ENCODE measurements around the gene RAB1B. TPM values are rescaled to one million over a fixed set of nuclear protein-coding genes. Genes with fewer than 3 reads are reported as not detected.
"Not testable (repeated sequence)": the region's sequence is repeated elsewhere in the genome, so short reads cannot be mapped to it uniquely, and the experiment has no call there.

RAB1B gene
- total RNA-seq, 1 donor from 2014 or later = 120 TPM

DNA sequence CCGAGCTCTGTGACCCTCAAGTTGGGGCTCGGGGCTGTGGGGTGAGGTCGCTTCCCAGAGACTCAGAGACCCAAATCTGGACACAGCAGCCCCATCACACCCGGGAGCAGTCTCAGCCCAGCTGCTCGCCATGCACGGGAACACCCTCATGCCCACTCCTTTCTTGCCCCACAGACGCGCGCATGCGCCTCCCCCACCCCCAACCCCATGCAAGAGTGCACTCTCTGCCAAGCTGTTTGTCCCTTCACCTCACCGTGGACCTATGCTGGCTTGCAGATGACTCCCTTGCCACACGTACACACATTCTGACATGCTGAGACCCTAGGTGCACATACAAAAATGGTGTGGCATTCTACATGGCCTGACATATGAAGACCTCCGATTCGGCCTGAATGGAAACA, 48.9 kb downstream of the RAB1B start:
- H3K4me3 ChIP-seq (ENCODE audit: insufficient read depth, low read depth, low read length) = no peak overlapping the region
- peak overlapping the region; percentile 64 for H2AFZ ChIP-seq (ENCODE audit: low read depth, low read length)
- peak overlapping the region; percentile 84 for H3K27ac ChIP-seq (ENCODE audit: low read depth, low read length)
- H3K79me2 ChIP-seq (ENCODE audit: insufficient read depth, low read length) = peaks cover 32% of the 10 kb centered on the region
- peaks cover 32% of the 10 kb centered on the region for H3K4me1 Mint-ChIP-seq (ENCODE audit: low read depth, unreplicated experiment)
- no peaks in the 10 kb centered on the region for H3K27me3 ChIP-seq (ENCODE audit: insufficient read depth, low read length)
- peak overlapping the region; percentile 88 for H3K27ac Mint-ChIP-seq (ENCODE audit: unreplicated experiment)
- H3K4me3 Mint-ChIP-seq (ENCODE audit: unreplicated experiment) = peak overlapping the region; percentile 64
- H3K27me3 Mint-ChIP-seq (ENCODE audit: low read depth, unreplicated experiment) = peaks cover 2% of the 10 kb centered on the region
- FAIRE-seq = no peak
- peak overlapping the region; percentile 81 for H3K4me2 ChIP-seq (ENCODE audit: low read length)
- H3K36me3 ChIP-seq (ENCODE audit: insufficient read depth, low read length) = no peaks in the 10 kb centered on the region
- TF ChIP-seq, protein P1, sequence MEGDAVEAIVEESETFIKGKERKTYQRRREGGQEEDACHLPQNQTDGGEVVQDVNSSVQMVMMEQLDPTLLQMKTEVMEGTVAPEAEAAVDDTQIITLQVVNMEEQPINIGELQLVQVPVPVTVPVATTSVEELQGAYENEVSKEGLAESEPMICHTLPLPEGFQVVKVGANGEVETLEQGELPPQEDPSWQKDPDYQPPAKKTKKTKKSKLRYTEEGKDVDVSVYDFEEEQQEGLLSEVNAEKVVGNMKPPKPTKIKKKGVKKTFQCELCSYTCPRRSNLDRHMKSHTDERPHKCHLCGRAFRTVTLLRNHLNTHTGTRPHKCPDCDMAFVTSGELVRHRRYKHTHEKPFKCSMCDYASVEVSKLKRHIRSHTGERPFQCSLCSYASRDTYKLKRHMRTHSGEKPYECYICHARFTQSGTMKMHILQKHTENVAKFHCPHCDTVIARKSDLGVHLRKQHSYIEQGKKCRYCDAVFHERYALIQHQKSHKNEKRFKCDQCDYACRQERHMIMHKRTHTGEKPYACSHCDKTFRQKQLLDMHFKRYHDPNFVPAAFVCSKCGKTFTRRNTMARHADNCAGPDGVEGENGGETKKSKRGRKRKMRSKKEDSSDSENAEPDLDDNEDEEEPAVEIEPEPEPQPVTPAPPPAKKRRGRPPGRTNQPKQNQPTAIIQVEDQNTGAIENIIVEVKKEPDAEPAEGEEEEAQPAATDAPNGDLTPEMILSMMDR (IDR thresholded peaks at IDR 0.05; ENCODE audit: insufficient read depth, low read depth, low read length) = no peak
- no peak for TF ChIP-seq EZH2 (IDR thresholded peaks at IDR 0.05; ENCODE audit: insufficient read depth, low read length)
- no peaks in the 10 kb centered on the region for H3K9me3 ChIP-seq (ENCODE audit: insufficient read depth, low read depth, low read length)
- peaks cover 46% of the 10 kb centered on the region for H3K4me1 ChIP-seq (ENCODE audit: insufficient read depth, low read length)
- H3K9me3 Mint-ChIP-seq (ENCODE audit: unreplicated experiment) = peaks cover 16% of the 10 kb centered on the region
- peak overlapping the region; percentile 80 for H3K9ac ChIP-seq (ENCODE audit: low read length)
- DNase-seq (ENCODE audit: low read depth) = no peak
- peaks cover 8% of the 10 kb centered on the region for H3K36me3 Mint-ChIP-seq (ENCODE audit: low read depth, unreplicated experiment)
- peaks cover 15% of the 10 kb centered on the region for H4K20me1 ChIP-seq (ENCODE audit: insufficient read depth, low read length)

DNA sequence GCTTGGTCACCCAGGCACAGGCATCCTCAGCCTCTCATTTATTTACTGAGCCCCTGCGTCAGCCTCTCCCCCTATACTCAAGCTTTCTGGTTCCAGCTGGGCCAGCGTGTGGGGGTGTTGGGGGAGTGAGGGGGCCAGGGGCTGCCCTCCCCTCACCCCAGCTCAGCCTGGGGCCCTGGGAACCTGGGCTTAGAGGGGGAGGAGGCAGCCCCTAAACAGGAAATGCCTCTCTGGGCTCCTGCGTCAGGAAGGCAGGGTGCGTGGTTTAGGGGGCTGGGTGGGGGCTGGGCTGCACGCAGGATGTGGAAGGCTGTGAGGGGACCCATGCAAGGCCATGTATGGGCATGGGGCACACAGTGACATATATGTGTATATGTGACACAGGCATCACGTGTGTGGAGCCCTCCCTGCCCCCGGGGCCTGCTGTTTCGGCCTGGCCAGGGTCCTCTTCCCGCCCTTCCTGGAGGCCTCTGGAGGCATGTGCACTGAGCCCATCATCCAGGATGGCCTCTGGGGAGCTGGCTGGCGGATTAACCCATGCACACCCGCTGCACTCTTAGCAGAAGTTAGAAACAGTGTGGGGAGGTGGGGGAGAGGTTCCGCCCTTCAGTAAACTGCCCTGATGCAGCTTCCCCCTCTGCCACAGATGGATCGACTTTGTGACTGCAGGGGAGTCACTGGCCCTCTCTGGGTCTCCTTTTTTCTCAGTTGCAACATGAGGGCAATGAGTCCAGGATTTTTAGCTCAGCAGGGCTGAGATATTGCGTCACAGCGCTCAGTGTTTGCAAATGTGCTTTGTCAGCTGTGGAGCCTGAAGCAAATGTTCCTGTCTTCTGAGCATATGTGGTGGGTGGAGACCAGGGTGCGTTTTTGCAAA, 49.5 kb downstream of the RAB1B start:
- FAIRE-seq = no peak
- peak overlapping the region; percentile 88 for H3K27ac Mint-ChIP-seq (ENCODE audit: unreplicated experiment)
- peaks cover 8% of the 10 kb centered on the region for H3K36me3 Mint-ChIP-seq (ENCODE audit: low read depth, unreplicated experiment)
- H3K79me2 ChIP-seq (ENCODE audit: insufficient read depth, low read length) = peaks cover 32% of the 10 kb centered on the region
- peak overlapping the region; percentile 64 for H2AFZ ChIP-seq (ENCODE audit: low read depth, low read length)
- H3K9ac ChIP-seq (ENCODE audit: low read length) = peak overlapping the region; percentile 80
- no peak for DNase-seq (ENCODE audit: low read depth)
- H3K36me3 ChIP-seq (ENCODE audit: insufficient read depth, low read length) = no peaks in the 10 kb centered on the region
- H4K20me1 ChIP-seq (ENCODE audit: insufficient read depth, low read length) = peaks cover 15% of the 10 kb centered on the region
- H3K4me3 Mint-ChIP-seq (ENCODE audit: unreplicated experiment) = no peak overlapping the region
- no peaks in the 10 kb centered on the region for H3K27me3 ChIP-seq (ENCODE audit: insufficient read depth, low read length)
- peaks cover 32% of the 10 kb centered on the region for H3K4me1 Mint-ChIP-seq (ENCODE audit: low read depth, unreplicated experiment)
- H3K4me2 ChIP-seq (ENCODE audit: low read length) = peak overlapping the region; percentile 81
- TF ChIP-seq EZH2 (IDR thresholded peaks at IDR 0.05; ENCODE audit: insufficient read depth, low read length) = no peak
- H3K4me1 ChIP-seq (ENCODE audit: insufficient read depth, low read length) = peaks cover 44% of the 10 kb centered on the region
- peaks cover 16% of the 10 kb centered on the region for H3K9me3 Mint-ChIP-seq (ENCODE audit: unreplicated experiment)
- no peak overlapping the region for H3K4me3 ChIP-seq (ENCODE audit: insufficient read depth, low read depth, low read length)
- H3K9me3 ChIP-seq (ENCODE audit: insufficient read depth, low read depth, low read length) = no peaks in the 10 kb centered on the region
- peak overlapping the region; percentile 84 for H3K27ac ChIP-seq (ENCODE audit: low read depth, low read length)
- peaks cover 2% of the 10 kb centered on the region for H3K27me3 Mint-ChIP-seq (ENCODE audit: low read depth, unreplicated experiment)

DNA sequence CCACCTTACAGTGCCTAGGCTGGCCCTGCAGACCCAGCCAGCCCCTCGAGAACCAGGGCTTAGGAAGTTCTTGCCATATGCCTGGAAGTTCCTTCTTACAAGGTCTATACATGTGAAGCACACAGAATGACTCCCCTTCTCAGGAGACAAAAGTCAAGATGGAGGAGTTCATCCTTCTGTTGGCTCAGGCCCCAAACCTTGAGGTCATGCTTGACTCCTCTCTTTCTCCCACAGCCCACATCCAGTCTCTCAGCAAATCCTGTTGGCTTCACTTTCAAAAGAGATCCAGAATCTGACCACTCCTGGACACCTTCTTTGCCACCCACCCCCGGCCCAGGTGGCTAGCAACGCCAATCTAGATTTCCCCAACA, 50.1 kb downstream of the RAB1B start:
- no peak for DNase-seq (ENCODE audit: low read depth)
- Histone ChIP-seq H3K9me3 (ENCODE audit: insufficient read depth, low read depth, low read length) (no peaks in the 10 kb centered on the region), H3K27ac (ENCODE audit: low read depth, low read length) (peak overlapping the region; percentile 84), H3K4me2 (ENCODE audit: low read length) (no peak overlapping the region), H3K9ac (ENCODE audit: low read length) (no peak overlapping the region), H3K4me1 (ENCODE audit: insufficient read depth, low read length) (peaks cover 38% of the 10 kb centered on the region), H3K79me2 (ENCODE audit: insufficient read depth, low read length) (peaks cover 32% of the 10 kb centered on the region), H2AFZ (ENCODE audit: low read depth, low read length) (peak overlapping the region; percentile 28), H3K27me3 (ENCODE audit: insufficient read depth, low read length) (no peaks in the 10 kb centered on the region), H4K20me1 (ENCODE audit: insufficient read depth, low read length) (peaks cover 15% of the 10 kb centered on the region), H3K4me3 (ENCODE audit: insufficient read depth, low read depth, low read length) (no peak overlapping the region), H3K36me3 (ENCODE audit: insufficient read depth, low read length) (no peaks in the 10 kb centered on the region)
- H3K4me1 Mint-ChIP-seq (ENCODE audit: low read depth, unreplicated experiment) = peaks cover 34% of the 10 kb centered on the region
- H3K27ac Mint-ChIP-seq (ENCODE audit: unreplicated experiment) = no peak overlapping the region
- FAIRE-seq = no peak
- H3K36me3 Mint-ChIP-seq (ENCODE audit: low read depth, unreplicated experiment) = peaks cover 8% of the 10 kb centered on the region
- H3K9me3 Mint-ChIP-seq (ENCODE audit: unreplicated experiment) = peaks cover 16% of the 10 kb centered on the region
- H3K4me3 Mint-ChIP-seq (ENCODE audit: unreplicated experiment) = peak overlapping the region; percentile 42
- H3K27me3 Mint-ChIP-seq (ENCODE audit: low read depth, unreplicated experiment) = peaks cover 2% of the 10 kb centered on the region
- TF ChIP-seq, protein P1 (IDR thresholded peaks at IDR 0.05; ENCODE audit: insufficient read depth, low read depth, low read length) = no peak
- no peak for TF ChIP-seq EZH2 (IDR thresholded peaks at IDR 0.05; ENCODE audit: insufficient read depth, low read length)

DNA sequence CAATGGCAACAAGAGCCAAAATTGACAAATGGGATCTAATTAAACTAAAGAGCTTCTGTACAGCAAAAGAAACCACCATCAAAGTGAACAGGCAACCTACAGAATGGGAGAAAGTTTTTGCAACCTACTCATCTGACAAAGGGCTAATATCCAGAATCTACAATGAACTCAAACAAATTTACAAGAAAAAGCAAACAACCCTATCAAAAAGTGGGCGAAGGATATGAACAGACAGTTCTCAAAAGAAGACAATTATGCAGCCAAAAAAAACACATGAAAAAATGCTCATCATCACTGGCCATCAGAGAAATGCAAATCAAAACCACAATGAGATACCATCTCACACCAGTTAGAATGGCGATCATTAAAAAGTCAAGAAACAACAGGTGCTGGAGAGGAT, 51.9 kb downstream of the RAB1B start:
- not testable (repeated sequence) for FAIRE-seq; H3K9ac ChIP-seq (ENCODE audit: low read length); H3K4me3 ChIP-seq (ENCODE audit: insufficient read depth, low read depth, low read length); H3K4me2 ChIP-seq (ENCODE audit: low read length); H3K9me3 ChIP-seq (ENCODE audit: insufficient read depth, low read depth, low read length); H3K36me3 Mint-ChIP-seq (ENCODE audit: low read depth, unreplicated experiment); H2AFZ ChIP-seq (ENCODE audit: low read depth, low read length); H3K36me3 ChIP-seq (ENCODE audit: insufficient read depth, low read length); H3K27me3 ChIP-seq (ENCODE audit: insufficient read depth, low read length); H3K27ac ChIP-seq (ENCODE audit: low read depth, low read length); H3K27me3 Mint-ChIP-seq (ENCODE audit: low read depth, unreplicated experiment); H4K20me1 ChIP-seq (ENCODE audit: insufficient read depth, low read length); H3K27ac Mint-ChIP-seq (ENCODE audit: unreplicated experiment); H3K4me3 Mint-ChIP-seq (ENCODE audit: unreplicated experiment); DNase-seq (ENCODE audit: low read depth)
- Histone ChIP-seq H3K4me1 (ENCODE audit: insufficient read depth, low read length) (peaks cover 41% of the 10 kb centered on the region), H3K79me2 (ENCODE audit: insufficient read depth, low read length) (peaks cover 16% of the 10 kb centered on the region)
- Mint-ChIP-seq H3K4me1 (ENCODE audit: low read depth, unreplicated experiment) (peaks cover 37% of the 10 kb centered on the region), H3K9me3 (ENCODE audit: unreplicated experiment) (peaks cover 16% of the 10 kb centered on the region)

All from astrocyte (in vitro differentiated cells and primary cell).